Naive B cell (primary cell): ENCODE measurements around the gene FHDC1. TPM values are rescaled to one million over a fixed set of nuclear protein-coding genes. Genes with fewer than 3 reads are reported as not detected.

Experiments
- ATAC-seq, 2 donors: fragments of 150-1000 bp; cut with Tn5 transposase; 2 replicates each; pipeline ENCODE4 v1.10.0; 2021; ENCODE audit warnings: low read depth in 2 of 2, mild to moderate bottlenecking in 2 of 2, moderate library complexity in 2 of 2
- DNase-seq: peaks from one replicate; pipeline ENCODE4 v3.0.0; 2022
- H3K27ac Mint-ChIP-seq, 6 donors: one replicate each; pipeline ENCODE4 v1.8.0; 2020 to 2022; ENCODE audit warnings: mild to moderate bottlenecking in 6 of 6, mixed read lengths in 6 of 6, moderate library complexity in 5 of 6, inconsistent platforms in 2 of 6
- H3K27me3 Mint-ChIP-seq, 3 donors: one replicate each; pipeline ENCODE4 v1.8.0; 2021 to 2022; ENCODE audit warnings: mixed read lengths in 3 of 3, mild to moderate bottlenecking in 1 of 3
- H3K36me3 Mint-ChIP-seq, 2 donors: one replicate each; pipeline ENCODE4 v1.8.0; 2020 to 2022; ENCODE audit warnings: mixed read lengths in 2 of 2, inconsistent platforms in 1 of 2, mild to moderate bottlenecking in 1 of 2
- H3K4me1 Mint-ChIP-seq, 3 donors: one replicate each; pipeline ENCODE4 v1.8.0; 2020 to 2022; ENCODE audit warnings: mixed read lengths in 3 of 3, inconsistent platforms in 1 of 3, mild to moderate bottlenecking in 1 of 3, moderate library complexity in 1 of 3
- H3K4me3 Mint-ChIP-seq, 8 donors: one replicate each; pipeline ENCODE4 v1.8.0; 2020 to 2022; ENCODE audit warnings: mild to moderate bottlenecking in 8 of 8, mixed read lengths in 8 of 8, moderate library complexity in 8 of 8, inconsistent platforms in 2 of 8
- H3K9me3 Mint-ChIP-seq, 7 donors: one replicate each; pipeline ENCODE4 v1.8.0; 2020 to 2022; ENCODE audit warnings: mixed read lengths in 7 of 7, mild to moderate bottlenecking in 5 of 7, inconsistent platforms in 2 of 7, moderate library complexity in 1 of 7
- polyA plus RNA-seq, 6 donors: library from polyadenylated mRNA; unstranded; fragments of 300-500 nt; fragmentation: Illumina TruSeq; gene quantifications; one replicate each; pipeline ENCODE4 v1.2.3, GENCODE V29; 2021; ENCODE audit warnings: low read depth in 6 of 6

The FHDC1 gene
- polyA plus RNA-seq, 6 donors from 2014 or later = not detected

GRCh38 chr4:153018031-153018430 lies 81.9 kb downstream of the FHDC1 start:
- DNase-seq = no peak
- Mint-ChIP-seq H3K4me3 (no peak overlapping the region), H3K36me3 (peaks cover 0 to 21% of the 10 kb centered on the region in 2 donors), H3K9me3 (peaks cover 3 to 12% (median 4%) of the 10 kb centered on the region in 7 donors), H3K27ac (peak overlapping the region in 2 of 6 donors; percentile 37 to 64), H3K27me3 (peaks cover 0 to 6% (median 0%) of the 10 kb centered on the region in 3 donors), H3K4me1 (peaks cover 6 to 24% (median 11%) of the 10 kb centered on the region in 3 donors)
- no peak for ATAC-seq

- Mint-ChIP-seq H3K9me3 (peaks cover 3 to 9% (median 4%) of the 10 kb centered on the region in 7 donors), H3K27ac (peak overlapping the region in 2 of 6 donors; percentile 30 to 80), H3K36me3 (peaks cover 0 to 21% of the 10 kb centered on the region in 2 donors), H3K4me1 (peaks cover 7 to 22% (median 9%) of the 10 kb centered on the region in 3 donors), H3K4me3 (no peak overlapping the region), H3K27me3 (peaks cover 0 to 6% (median 0%) of the 10 kb centered on the region in 3 donors)
- ATAC-seq (no peak), DNase-seq (no peak)
These were observed 82.6 kb downstream of the FHDC1 start for GRCh38 chr4:153018684-153019083.

- DNase-seq (no peak), ATAC-seq (no peak)
- Mint-ChIP-seq H3K36me3 (peaks cover 0 to 21% of the 10 kb centered on the region in 2 donors), H3K27ac (peak overlapping the region in 1 of 6 donors; percentile 79), H3K27me3 (peaks cover 0 to 10% (median 0%) of the 10 kb centered on the region in 3 donors), H3K4me1 (peaks cover 9 to 16% (median 13%) of the 10 kb centered on the region in 3 donors), H3K4me3 (no peak overlapping the region), H3K9me3 (peaks cover 3 to 9% (median 4%) of the 10 kb centered on the region in 7 donors)
These were observed 83.8 kb downstream of the FHDC1 start for GRCh38 chr4:153019906-153020305.

- H3K9me3 Mint-ChIP-seq = peaks cover 3 to 9% (median 4%) of the 10 kb centered on the region in 7 donors
- peaks cover 0 to 21% of the 10 kb centered on the region in 2 donors for H3K36me3 Mint-ChIP-seq
- DNase-seq (no peak), ATAC-seq (no peak)
- H3K27me3 Mint-ChIP-seq = peaks cover 0 to 11% (median 0%) of the 10 kb centered on the region in 3 donors
- no peak overlapping the region for H3K27ac Mint-ChIP-seq
- H3K4me1 Mint-ChIP-seq = peaks cover 9 to 16% (median 13%) of the 10 kb centered on the region in 3 donors
- no peak overlapping the region for H3K4me3 Mint-ChIP-seq
These were observed 84.3 kb downstream of the FHDC1 start for GRCh38 chr4:153020457-153020856.

GRCh38 chr4:153021276-153021675 lies 85.2 kb downstream of the FHDC1 start:
- H3K36me3 Mint-ChIP-seq = peaks cover 0 to 21% of the 10 kb centered on the region in 2 donors
- no peak for ATAC-seq
- H3K9me3 Mint-ChIP-seq = peaks cover 3 to 9% (median 4%) of the 10 kb centered on the region in 7 donors

GRCh38 chr4:153022241-153022715 lies 86.2 kb downstream of the FHDC1 start:
- no peak for DNase-seq
- ATAC-seq = no peak
- Mint-ChIP-seq H3K36me3 (peaks cover 0 to 17% of the 10 kb centered on the region in 2 donors), H3K9me3 (peaks cover 3 to 9% (median 4%) of the 10 kb centered on the region in 7 donors), H3K27me3 (peaks cover 0 to 8% (median 0%) of the 10 kb centered on the region in 3 donors), H3K4me1 (peaks cover 8 to 13% (median 9%) of the 10 kb centered on the region in 3 donors), H3K27ac (no peak overlapping the region), H3K4me3 (no peak overlapping the region)

More at GRCh38 chr4:153021276-153021675, 85.2 kb downstream of the FHDC1 start:
- Mint-ChIP-seq H3K4me1 (peaks cover 9 to 13% (median 11%) of the 10 kb centered on the region in 3 donors), H3K4me3 (no peak overlapping the region), H3K27ac (no peak overlapping the region), H3K27me3 (peaks cover 0 to 11% (median 0%) of the 10 kb centered on the region in 3 donors)
- DNase-seq = no peak

- no peak overlapping the region for H3K27ac Mint-ChIP-seq
- H3K9me3 Mint-ChIP-seq = peaks cover 0 to 5% (median under 1%) of the 10 kb centered on the region in 7 donors
- DNase-seq (no peak), ATAC-seq (no peak)
- no peak overlapping the region for H3K4me3 Mint-ChIP-seq
- peaks cover 0 to 5% (median 0%) of the 10 kb centered on the region in 3 donors for H3K27me3 Mint-ChIP-seq
- peaks cover 0 to 8% of the 10 kb centered on the region in 2 donors for H3K36me3 Mint-ChIP-seq
- H3K4me1 Mint-ChIP-seq = peaks cover 5 to 10% (median 5%) of the 10 kb centered on the region in 3 donors
These were observed 87.0 kb downstream of the FHDC1 start for GRCh38 chr4:153023139-153023538.

GRCh38 chr4:153023692-153024394 lies 87.7 kb downstream of the FHDC1 start:
- peaks cover 3 to 7% (median 5%) of the 10 kb centered on the region in 3 donors for H3K4me1 Mint-ChIP-seq
- peak overlapping the region in 1 of 8 donors; percentile 0 for H3K4me3 Mint-ChIP-seq
- peak in 1 of 2 donors; percentile 39 for ATAC-seq
- H3K9me3 Mint-ChIP-seq = peaks cover 1 to 8% (median 5%) of the 10 kb centered on the region in 7 donors
- peaks cover 0 to 6% (median 0%) of the 10 kb centered on the region in 3 donors for H3K27me3 Mint-ChIP-seq
- no peak for DNase-seq
- peak overlapping the region in 3 of 6 donors; percentile 13 to 77 (median 20) for H3K27ac Mint-ChIP-seq
- peaks cover under 1 to 4% of the 10 kb centered on the region in 2 donors for H3K36me3 Mint-ChIP-seq

GRCh38 chr4:153024466-153024865 lies 88.3 kb downstream of the FHDC1 start:
- ATAC-seq = no peak
- peaks cover 3 to 7% (median 5%) of the 10 kb centered on the region in 3 donors for H3K4me1 Mint-ChIP-seq

GRCh38 chr4:153025406-153025805 lies 89.3 kb downstream of the FHDC1 start:
- ATAC-seq = no peak
- Mint-ChIP-seq H3K27me3 (peaks cover 0 to 15% (median 0%) of the 10 kb centered on the region in 3 donors), H3K4me3 (no peak overlapping the region), H3K27ac (peak overlapping the region in 1 of 6 donors; percentile 53), H3K9me3 (peaks cover 10 to 23% (median 21%) of the 10 kb centered on the region in 7 donors), H3K4me1 (peaks cover 3 to 7% (median 5%) of the 10 kb centered on the region in 3 donors), H3K36me3 (peaks cover 8 to 19% of the 10 kb centered on the region in 2 donors)
- no peak for DNase-seq

More at GRCh38 chr4:153024466-153024865, 88.3 kb downstream of the FHDC1 start:
- no peak for DNase-seq
- no peak overlapping the region for H3K4me3 Mint-ChIP-seq
- H3K27ac Mint-ChIP-seq = peak overlapping the region in 1 of 6 donors; percentile 27
- peaks cover 5 to 10% of the 10 kb centered on the region in 2 donors for H3K36me3 Mint-ChIP-seq
- H3K9me3 Mint-ChIP-seq = peaks cover 6 to 14% (median 12%) of the 10 kb centered on the region in 7 donors
- peaks cover 0 to 12% (median 0%) of the 10 kb centered on the region in 3 donors for H3K27me3 Mint-ChIP-seq

GRCh38 chr4:153026591-153027346 lies 90.6 kb downstream of the FHDC1 start:
- no peak overlapping the region for H3K27ac Mint-ChIP-seq
- H3K36me3 Mint-ChIP-seq = peaks cover 9 to 22% of the 10 kb centered on the region in 2 donors
- DNase-seq (no peak), ATAC-seq (no peak)
- H3K9me3 Mint-ChIP-seq = peaks cover 10 to 29% (median 23%) of the 10 kb centered on the region in 7 donors
- H3K27me3 Mint-ChIP-seq = peaks cover 0 to 15% (median 0%) of the 10 kb centered on the region in 3 donors
- H3K4me3 Mint-ChIP-seq = no peak overlapping the region
- peaks cover 3 to 7% (median 5%) of the 10 kb centered on the region in 3 donors for H3K4me1 Mint-ChIP-seq

GRCh38 chr4:153027866-153028265 lies 91.7 kb downstream of the FHDC1 start:
- ATAC-seq (no peak), DNase-seq (no peak)
- H3K27ac Mint-ChIP-seq = no peak overlapping the region
- peaks cover 10 to 29% (median 23%) of the 10 kb centered on the region in 7 donors for H3K9me3 Mint-ChIP-seq
- H3K27me3 Mint-ChIP-seq = peaks cover 0 to 15% (median 0%) of the 10 kb centered on the region in 3 donors
- H3K4me1 Mint-ChIP-seq = peaks cover 3 to 7% (median 5%) of the 10 kb centered on the region in 3 donors
- peaks cover 9 to 22% of the 10 kb centered on the region in 2 donors for H3K36me3 Mint-ChIP-seq
- H3K4me3 Mint-ChIP-seq = no peak overlapping the region

- peaks cover 10 to 29% (median 23%) of the 10 kb centered on the region in 7 donors for H3K9me3 Mint-ChIP-seq
- H3K27ac Mint-ChIP-seq = peak overlapping the region in 1 of 6 donors; percentile 6
- H3K4me1 Mint-ChIP-seq = peaks cover 3 to 7% (median 5%) of the 10 kb centered on the region in 3 donors
- DNase-seq = no peak
- no peak for ATAC-seq
- peaks cover 9 to 22% of the 10 kb centered on the region in 2 donors for H3K36me3 Mint-ChIP-seq
- no peak overlapping the region for H3K4me3 Mint-ChIP-seq
- peaks cover 0 to 15% (median 0%) of the 10 kb centered on the region in 3 donors for H3K27me3 Mint-ChIP-seq
These were observed 92.4 kb downstream of the FHDC1 start for GRCh38 chr4:153028535-153028934.
